Measurements from ENCODE around the gene CYP2F1.
"Not testable (repeated sequence)": the region's sequence is repeated elsewhere in the genome, so short reads cannot be mapped to it uniquely, and the experiment has no call there.

The CYP2F1 gene

GRCh38 chr19:41106177-41106576 is 8.1 kb upstream of the CYP2F1 start:
- no peaks in the 10 kb centered on the region for H3K36me3 ChIP-seq (replicated peaks)
- H3K4me3 ChIP-seq (ENCODE audit: low read depth, low read length), result no peak overlapping the region
- no peak for DNase-seq
- TF ChIP-seq CTCF (IDR thresholded peaks at IDR 0.05; ENCODE audit: low read depth, low read length, missing control alignments), result no peak
- in situ Hi-C loops (cut with HindIII; ENCODE audit: low pct_ligation_motif_present, low sequenced_read_pairs), result no loop called here
- no peak overlapping the region for H3K27ac ChIP-seq
- no peaks in the 10 kb centered on the region for H3K27me3 ChIP-seq (replicated peaks)

- in situ Hi-C loops (cut with HindIII; ENCODE audit: low pct_ligation_motif_present, low sequenced_read_pairs), result no loop called here
- DNase-seq, result no peak
- no peak overlapping the region for H3K27ac ChIP-seq
- no peaks in the 10 kb centered on the region for H3K27me3 ChIP-seq (replicated peaks)
- no peak overlapping the region for H3K4me3 ChIP-seq (ENCODE audit: low read depth, low read length)
- TF ChIP-seq CTCF (IDR thresholded peaks at IDR 0.05; ENCODE audit: low read depth, low read length, missing control alignments), result no peak
- H3K36me3 ChIP-seq (replicated peaks), result no peaks in the 10 kb centered on the region
These were observed 2.9 kb upstream of the CYP2F1 start for GRCh38 chr19:41111296-41111695.

- no peak overlapping the region for H3K4me3 ChIP-seq (ENCODE audit: low read depth, low read length)
These were observed 2.4 kb upstream of the CYP2F1 start for GRCh38 chr19:41111750-41112295.

GRCh38 chr19:41112728-41113290 is 1.4 kb upstream of the CYP2F1 start:
- DNase-seq, result no peak
- H3K4me3 ChIP-seq (ENCODE audit: low read depth, low read length), result no peak overlapping the region
- TF ChIP-seq CTCF (IDR thresholded peaks at IDR 0.05; ENCODE audit: low read depth, low read length, missing control alignments), result no peak
- in situ Hi-C loops (cut with HindIII; ENCODE audit: low pct_ligation_motif_present, low sequenced_read_pairs), result no loop called here
- no peaks in the 10 kb centered on the region for H3K36me3 ChIP-seq (replicated peaks)
- H3K27me3 ChIP-seq (replicated peaks), result no peaks in the 10 kb centered on the region
- H3K27ac ChIP-seq, result no peak overlapping the region

More at GRCh38 chr19:41111750-41112295, 2.4 kb upstream of the CYP2F1 start:
- no peak for TF ChIP-seq CTCF (IDR thresholded peaks at IDR 0.05; ENCODE audit: low read depth, low read length, missing control alignments)
- Histone ChIP-seq H3K36me3 (replicated peaks) (no peaks in the 10 kb centered on the region), H3K27ac (no peak overlapping the region), H3K27me3 (replicated peaks) (no peaks in the 10 kb centered on the region)
- in situ Hi-C loops (cut with HindIII; ENCODE audit: low pct_ligation_motif_present, low sequenced_read_pairs), result no loop called here
- no peak for DNase-seq

- no peaks in the 10 kb centered on the region for H3K36me3 ChIP-seq (replicated peaks)
- no peak for DNase-seq
- in situ Hi-C loops (cut with HindIII; ENCODE audit: low pct_ligation_motif_present, low sequenced_read_pairs), result no loop called here
- no peak overlapping the region for H3K27ac ChIP-seq
- H3K4me3 ChIP-seq (ENCODE audit: low read depth, low read length), result no peak overlapping the region
- no peaks in the 10 kb centered on the region for H3K27me3 ChIP-seq (replicated peaks)
- no peak for TF ChIP-seq CTCF (IDR thresholded peaks at IDR 0.05; ENCODE audit: low read depth, low read length, missing control alignments)
These were observed 2.0 kb downstream of the CYP2F1 start for GRCh38 chr19:41116261-41116660.

GRCh38 chr19:41120929-41121911 is 7.0 kb downstream of the CYP2F1 start:
- in situ Hi-C loops (cut with HindIII; ENCODE audit: low pct_ligation_motif_present, low sequenced_read_pairs), result not testable (repeated sequence)

GRCh38 chr19:41122846-41123245 is 8.6 kb downstream of the CYP2F1 start:
- H3K4me3 ChIP-seq (ENCODE audit: low read depth, low read length); DNase-seq; H3K27me3 ChIP-seq (replicated peaks); in situ Hi-C loops (cut with HindIII; ENCODE audit: low pct_ligation_motif_present, low sequenced_read_pairs); H3K27ac ChIP-seq; H3K36me3 ChIP-seq (replicated peaks): not testable (repeated sequence)

More at GRCh38 chr19:41120929-41121911, 7.0 kb downstream of the CYP2F1 start:
- DNase-seq; H3K27me3 ChIP-seq (replicated peaks); H3K36me3 ChIP-seq (replicated peaks); H3K4me3 ChIP-seq (ENCODE audit: low read depth, low read length); H3K27ac ChIP-seq: not testable (repeated sequence)

Data from brain microvascular endothelial cell (primary cell).